Neural crest cell (in vitro differentiated cells): ENCODE data around the gene STK11. TPM values are rescaled to one million over a fixed set of nuclear protein-coding genes. Genes with fewer than 3 reads are reported as not detected.

Experiments used
- DNase-seq: peaks from one replicate; pipeline ENCODE4 v3.0.0; 2021; ENCODE audit warnings: low read depth, mixed read lengths, low spot score
- H3K27ac Mint-ChIP-seq: one replicate; pipeline ENCODE4 v1.8.0; 2021; ENCODE audit warnings: mild to moderate bottlenecking, mixed read lengths; ENCODE audit not compliant: unreplicated experiment
- H3K27me3 Mint-ChIP-seq: 2 replicates; pipeline ENCODE4 v1.8.0; 2021; ENCODE audit warnings: low read depth, mild to moderate bottlenecking, mixed read lengths
- H3K36me3 Mint-ChIP-seq: 2 replicates; pipeline ENCODE4 v1.8.0; 2021; ENCODE audit warnings: low read depth, mild to moderate bottlenecking, mixed read lengths
- H3K4me1 Mint-ChIP-seq: 2 replicates; pipeline ENCODE4 v1.8.0; 2021; ENCODE audit warnings: mixed read lengths
- H3K4me3 Mint-ChIP-seq: one replicate; pipeline ENCODE4 v1.8.0; 2021; ENCODE audit warnings: mild to moderate bottlenecking, mixed read lengths
- H3K9me3 Mint-ChIP-seq: 2 replicates; pipeline ENCODE4 v1.8.0; 2021; ENCODE audit warnings: mixed read lengths
- CTCF ChIP-seq: fragments of 200-600 bp; sonication (generic); conservative IDR thresholded peaks from 2 replicates; pipeline ENCODE4 v1.5.0; 2021; ENCODE audit warnings: antibody characterized with exemption, mild to moderate bottlenecking
- total RNA-seq: library from RNA; stranded (reverse); gene quantifications from 2 replicates; pipeline ENCODE4 v1.2.1, GENCODE V29; 2021

Gene STK11
- total RNA-seq, 1 donor from 2014 or later, result 60.2 TPM

GRCh38 chr19:1216756-1217155 lies 11.2 kb downstream of the STK11 start:
- DNase-seq, result no peak
- H3K4me1 Mint-ChIP-seq, result peaks cover 17% of the 10 kb centered on the region
- no peaks in the 10 kb centered on the region for H3K27me3 Mint-ChIP-seq
- no peak overlapping the region for H3K4me3 Mint-ChIP-seq
- H3K9me3 Mint-ChIP-seq, result no peaks in the 10 kb centered on the region
- H3K27ac Mint-ChIP-seq, result no peak overlapping the region
- TF ChIP-seq CTCF, result no peak
- H3K36me3 Mint-ChIP-seq, result no peaks in the 10 kb centered on the region

- no peak for DNase-seq
- Mint-ChIP-seq H3K27ac (no peak overlapping the region), H3K27me3 (no peaks in the 10 kb centered on the region), H3K36me3 (no peaks in the 10 kb centered on the region), H3K9me3 (no peaks in the 10 kb centered on the region), H3K4me3 (no peak overlapping the region), H3K4me1 (peaks cover 17% of the 10 kb centered on the region)
- TF ChIP-seq CTCF, result no peak
Observed at GRCh38 chr19:1217366-1217765, 11.8 kb downstream of the STK11 start.

- no peaks in the 10 kb centered on the region for H3K27me3 Mint-ChIP-seq
- H3K4me1 Mint-ChIP-seq, result peaks cover 8% of the 10 kb centered on the region
- H3K4me3 Mint-ChIP-seq, result no peak overlapping the region
- H3K36me3 Mint-ChIP-seq, result no peaks in the 10 kb centered on the region
- no peak for TF ChIP-seq CTCF
- H3K27ac Mint-ChIP-seq, result no peak overlapping the region
- no peaks in the 10 kb centered on the region for H3K9me3 Mint-ChIP-seq
- DNase-seq, result no peak
Observed at GRCh38 chr19:1218751-1219567, 13.4 kb downstream of the STK11 start.

- no peak for DNase-seq
- Mint-ChIP-seq H3K9me3 (no peaks in the 10 kb centered on the region), H3K27ac (no peak overlapping the region), H3K4me1 (peaks cover 3% of the 10 kb centered on the region), H3K36me3 (no peaks in the 10 kb centered on the region), H3K4me3 (no peak overlapping the region), H3K27me3 (no peaks in the 10 kb centered on the region)
- no peak for TF ChIP-seq CTCF
Observed at GRCh38 chr19:1219786-1220476, 14.4 kb downstream of the STK11 start.

- DNase-seq, result no peak
Observed at GRCh38 chr19:1220477-1220930, 14.9 kb downstream of the STK11 start.

More at GRCh38 chr19:1220477-1220930, 14.9 kb downstream of the STK11 start:
- Mint-ChIP-seq H3K27me3 (no peaks in the 10 kb centered on the region), H3K9me3 (no peaks in the 10 kb centered on the region), H3K36me3 (no peaks in the 10 kb centered on the region), H3K27ac (no peak overlapping the region), H3K4me3 (no peak overlapping the region), H3K4me1 (peaks cover 3% of the 10 kb centered on the region)
- TF ChIP-seq CTCF, result no peak
